Measurements from ENCODE around the gene CACNA1H.

DNA sequence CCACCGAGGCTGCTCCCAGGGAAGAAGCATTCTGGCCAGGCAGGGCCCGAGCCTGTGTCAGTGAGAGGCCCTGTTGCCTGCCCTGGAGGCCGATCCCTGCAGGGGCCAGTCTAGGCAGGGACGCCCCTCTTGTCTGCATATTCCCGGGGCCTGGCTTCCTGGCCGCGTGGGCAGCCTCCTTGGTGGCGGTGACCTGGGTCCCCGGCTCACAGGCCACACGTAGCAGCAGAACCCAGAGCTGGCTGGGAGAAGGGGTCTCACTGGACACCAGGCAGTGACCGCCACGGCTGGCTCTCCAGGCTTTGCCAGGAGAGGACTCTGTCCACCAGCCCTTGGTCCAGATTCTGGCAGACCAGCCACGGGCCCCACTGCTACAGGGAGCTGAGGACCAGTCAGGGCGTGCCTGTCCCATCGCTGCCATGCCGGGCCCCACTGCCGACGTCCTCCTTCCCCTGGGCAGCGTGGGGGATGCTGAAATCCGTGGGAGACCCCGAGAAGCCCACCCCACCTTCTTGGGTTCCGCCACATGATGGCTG is 3.7 kb upstream of the CACNA1H start:
- TF ChIP-seq EZH2 (IDR thresholded peaks at IDR 0.05; ENCODE audit: borderline replicate concordance): no peak
- TF ChIP-seq, protein P1, sequence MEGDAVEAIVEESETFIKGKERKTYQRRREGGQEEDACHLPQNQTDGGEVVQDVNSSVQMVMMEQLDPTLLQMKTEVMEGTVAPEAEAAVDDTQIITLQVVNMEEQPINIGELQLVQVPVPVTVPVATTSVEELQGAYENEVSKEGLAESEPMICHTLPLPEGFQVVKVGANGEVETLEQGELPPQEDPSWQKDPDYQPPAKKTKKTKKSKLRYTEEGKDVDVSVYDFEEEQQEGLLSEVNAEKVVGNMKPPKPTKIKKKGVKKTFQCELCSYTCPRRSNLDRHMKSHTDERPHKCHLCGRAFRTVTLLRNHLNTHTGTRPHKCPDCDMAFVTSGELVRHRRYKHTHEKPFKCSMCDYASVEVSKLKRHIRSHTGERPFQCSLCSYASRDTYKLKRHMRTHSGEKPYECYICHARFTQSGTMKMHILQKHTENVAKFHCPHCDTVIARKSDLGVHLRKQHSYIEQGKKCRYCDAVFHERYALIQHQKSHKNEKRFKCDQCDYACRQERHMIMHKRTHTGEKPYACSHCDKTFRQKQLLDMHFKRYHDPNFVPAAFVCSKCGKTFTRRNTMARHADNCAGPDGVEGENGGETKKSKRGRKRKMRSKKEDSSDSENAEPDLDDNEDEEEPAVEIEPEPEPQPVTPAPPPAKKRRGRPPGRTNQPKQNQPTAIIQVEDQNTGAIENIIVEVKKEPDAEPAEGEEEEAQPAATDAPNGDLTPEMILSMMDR (IDR thresholded peaks at IDR 0.05; ENCODE audit: poor library complexity): no peak
- no peak for TF ChIP-seq EZH2phosphoT487 (IDR thresholded peaks at IDR 0.05; ENCODE audit: low read depth, severe bottlenecking, unreplicated experiment)
